Thyroid gland (tissue), 4 donors: ENCODE data around the gene LARGE1. TPM values are rescaled to one million over a fixed set of nuclear protein-coding genes. Genes with fewer than 3 reads are reported as not detected.

Experiments used
- DNase-seq, 2 donors: peaks; one replicate each; pipeline ENCODE4 v3.0.0-alpha.2; 2019
- H3K27ac ChIP-seq, 3 donors: fragments of 200-600 bp; sonication (generic); 1 replicate in 2 of 3; 2 replicates in 1 of 3; pipeline ENCODE4 v1.5.1; 2016 to 2019; ENCODE audit warnings: mild to moderate bottlenecking in 1 of 3, moderate library complexity in 1 of 3
- H3K27me3 ChIP-seq: fragments of 200-600 bp; sonication (generic); one replicate; pipeline ENCODE4 v1.5.1; 2019
- H3K36me3 ChIP-seq, 2 donors: fragments of 200-600 bp; sonication (generic); one replicate each; pipeline ENCODE4 v1.5.1; 2016 to 2019
- H3K4me1 ChIP-seq, 2 donors: fragments of 200-600 bp; sonication (generic); one replicate each; pipeline ENCODE4 v1.5.1; 2017 to 2019
- H3K4me3 ChIP-seq, 3 donors: fragments of 200-600 bp; sonication (generic); replicated peaks in 1 of 3; 1 replicate in 2 of 3; 2 replicates in 1 of 3; pipeline ENCODE4 v1.5.1; 2016; ENCODE audit warnings: mild to moderate bottlenecking in 1 of 3
- H3K9me3 ChIP-seq: fragments of 200-600 bp; sonication (generic); one replicate; pipeline ENCODE4 v1.5.1; 2017
- CTCF ChIP-seq, 6 experiments: fragments of 200-600 bp in 3 of 6; fragments of 450-650 bp in 3 of 6; sonication (generic) in 3 of 6; IDR thresholded peaks; one replicate each; pipeline ENCODE4 v1.5.1; 2016 to 2019; ENCODE audit warnings: antibody characterized with exemption in 6 of 6, mild to moderate bottlenecking in 2 of 6, inconsistent platforms in 1 of 6, moderate library complexity in 1 of 6
- POLR2A ChIP-seq, 2 donors: fragments of 450-650 bp; IDR thresholded peaks; one replicate each; pipeline ENCODE4 v1.6.1; 2017; ENCODE audit warnings: antibody characterized with exemption in 2 of 2, mild to moderate bottlenecking in 2 of 2, moderate library complexity in 1 of 2
- WGBS, 2 donors: methylation state at CpG; one replicate each; pipeline ENCODE4 v1.1.5; 2017; 5-methylcytosine and 5-hydroxymethylcytosine counted together
- intact Hi-C: fragments of 100-400 bp; cut with DNase I; formaldehyde crosslinking; loops from one replicate; pipeline ENCODE4 v1.15.1; 2023
- total RNA-seq, 4 donors: library from RNA; depleted of rRNA; stranded (reverse); fragments of >200 nt; gene quantifications; one replicate each; pipeline ENCODE4 v1.2.3, GENCODE V29; 2016

LARGE1 gene
- total RNA-seq, 4 donors from 2014 or later: 13.6 to 16.3 (median 15.1) TPM

GRCh38 chr22:33774781-33775180 lies 145.5 kb downstream of the LARGE1 start:
- Histone ChIP-seq H3K4me1 (no peaks in the 10 kb centered on the region), H3K4me3 (no peak overlapping the region), H3K27me3 (no peaks in the 10 kb centered on the region), H3K36me3 (no peaks in the 10 kb centered on the region), H3K27ac (no peak overlapping the region), H3K9me3 (no peaks in the 10 kb centered on the region)
- WGBS, 2 donors: 82 to 83% methylated on average over 6 of the region's 6 CpGs
- intact Hi-C loops: no loop called here
- TF ChIP-seq POLR2A (IDR thresholded peaks at IDR 0.05): no peak
- TF ChIP-seq CTCF (IDR thresholded peaks at IDR 0.05): no peak
- DNase-seq: no peak

- intact Hi-C loops: no loop called here
- no peak for DNase-seq
- Histone ChIP-seq H3K4me1 (no peaks in the 10 kb centered on the region), H3K36me3 (no peaks in the 10 kb centered on the region), H3K27ac (no peak overlapping the region), H3K4me3 (no peak overlapping the region), H3K9me3 (no peaks in the 10 kb centered on the region), H3K27me3 (no peaks in the 10 kb centered on the region)
- 88% methylated on average over 6 of the region's 6 CpGs for WGBS, 2 donors
- TF ChIP-seq POLR2A (IDR thresholded peaks at IDR 0.05): no peak
- no peak for TF ChIP-seq CTCF (IDR thresholded peaks at IDR 0.05)
Measured at GRCh38 chr22:33772745-33773144, 147.5 kb downstream of the LARGE1 start.

GRCh38 chr22:33771136-33771535 lies 149.1 kb downstream of the LARGE1 start:
- Histone ChIP-seq H3K9me3 (no peaks in the 10 kb centered on the region), H3K27me3 (no peaks in the 10 kb centered on the region), H3K36me3 (no peaks in the 10 kb centered on the region), H3K4me3 (no peak overlapping the region), H3K4me1 (no peaks in the 10 kb centered on the region), H3K27ac (no peak overlapping the region)
- intact Hi-C loops: no loop called here
- WGBS, 2 donors: 83 to 91% methylated on average over 4 of the region's 4 CpGs
- DNase-seq: no peak
- TF ChIP-seq POLR2A (IDR thresholded peaks at IDR 0.05) (no peak), CTCF (IDR thresholded peaks at IDR 0.05) (no peak)

- H3K36me3 ChIP-seq: no peaks in the 10 kb centered on the region
- H3K27me3 ChIP-seq: no peaks in the 10 kb centered on the region
- intact Hi-C loops: no loop called here
- TF ChIP-seq POLR2A (IDR thresholded peaks at IDR 0.05): no peak
- no peak for TF ChIP-seq CTCF (IDR thresholded peaks at IDR 0.05)
- no peak for DNase-seq
- H3K9me3 ChIP-seq: no peaks in the 10 kb centered on the region
- H3K4me1 ChIP-seq: no peaks in the 10 kb centered on the region
- no peak overlapping the region for H3K27ac ChIP-seq
- no peak overlapping the region for H3K4me3 ChIP-seq
- WGBS, 2 donors: 93 to 94% methylated on average over 3 of the region's 3 CpGs
Measured at GRCh38 chr22:33770723-33771122, 149.6 kb downstream of the LARGE1 start.

- H3K4me3 ChIP-seq: no peak overlapping the region
- TF ChIP-seq CTCF (IDR thresholded peaks at IDR 0.05): no peak
- no peak for TF ChIP-seq POLR2A (IDR thresholded peaks at IDR 0.05)
- H3K9me3 ChIP-seq: no peaks in the 10 kb centered on the region
- intact Hi-C loops: no loop called here
- DNase-seq: no peak
- H3K27me3 ChIP-seq: no peaks in the 10 kb centered on the region
- no peak overlapping the region for H3K27ac ChIP-seq
- no peaks in the 10 kb centered on the region for H3K4me1 ChIP-seq
- WGBS, 2 donors: 87 to 91% methylated on average over 7 of the region's 7 CpGs
- H3K36me3 ChIP-seq: no peaks in the 10 kb centered on the region
Measured at GRCh38 chr22:33766091-33766490, 154.2 kb downstream of the LARGE1 start.
